HUES64 (cell line): Measurements from ENCODE around the gene C20orf144.

ENCODE experiments used
- H3K27ac ChIP-seq: 2 replicates; pipeline ENCODE4 v1.7.0; 2013; ENCODE audit warnings: low read depth, low read length, inconsistent platforms
- H3K27me3 ChIP-seq: 2 replicates; pipeline ENCODE4 v1.6.1; 2013; ENCODE audit warnings: mild to moderate bottlenecking, low read length; ENCODE audit not compliant: insufficient read depth
- H3K36me3 ChIP-seq: 2 replicates; pipeline ENCODE4 v1.6.1; 2013; ENCODE audit warnings: mild to moderate bottlenecking, low read length; ENCODE audit not compliant: insufficient read depth
- H3K4me1 ChIP-seq: 2 replicates; pipeline ENCODE4 v1.6.1; 2013; ENCODE audit warnings: mild to moderate bottlenecking, low read length, moderate library complexity; ENCODE audit not compliant: insufficient read depth
- H3K4me3 ChIP-seq: 2 replicates; pipeline ENCODE4 v1.5.1; 2013; ENCODE audit warnings: mild to moderate bottlenecking, low read length, moderate library complexity
- H3K9ac ChIP-seq: 2 replicates; pipeline ENCODE4 v1.6.1; 2013; ENCODE audit warnings: mild to moderate bottlenecking, low read depth, low read length
- H3K9me3 ChIP-seq: 2 replicates; pipeline ENCODE4 v1.6.1; 2013; ENCODE audit warnings: low read depth, low read length; ENCODE audit not compliant: insufficient read depth
- WGBS: fragments of 150-250, 120-280 bp; methylation state at CpG from one replicate; pipeline ENCODE4 v1.1.7; 2013; ENCODE audit warnings: missing lambda C conversion rate; 5-methylcytosine and 5-hydroxymethylcytosine counted together

Gene C20orf144

DNA sequence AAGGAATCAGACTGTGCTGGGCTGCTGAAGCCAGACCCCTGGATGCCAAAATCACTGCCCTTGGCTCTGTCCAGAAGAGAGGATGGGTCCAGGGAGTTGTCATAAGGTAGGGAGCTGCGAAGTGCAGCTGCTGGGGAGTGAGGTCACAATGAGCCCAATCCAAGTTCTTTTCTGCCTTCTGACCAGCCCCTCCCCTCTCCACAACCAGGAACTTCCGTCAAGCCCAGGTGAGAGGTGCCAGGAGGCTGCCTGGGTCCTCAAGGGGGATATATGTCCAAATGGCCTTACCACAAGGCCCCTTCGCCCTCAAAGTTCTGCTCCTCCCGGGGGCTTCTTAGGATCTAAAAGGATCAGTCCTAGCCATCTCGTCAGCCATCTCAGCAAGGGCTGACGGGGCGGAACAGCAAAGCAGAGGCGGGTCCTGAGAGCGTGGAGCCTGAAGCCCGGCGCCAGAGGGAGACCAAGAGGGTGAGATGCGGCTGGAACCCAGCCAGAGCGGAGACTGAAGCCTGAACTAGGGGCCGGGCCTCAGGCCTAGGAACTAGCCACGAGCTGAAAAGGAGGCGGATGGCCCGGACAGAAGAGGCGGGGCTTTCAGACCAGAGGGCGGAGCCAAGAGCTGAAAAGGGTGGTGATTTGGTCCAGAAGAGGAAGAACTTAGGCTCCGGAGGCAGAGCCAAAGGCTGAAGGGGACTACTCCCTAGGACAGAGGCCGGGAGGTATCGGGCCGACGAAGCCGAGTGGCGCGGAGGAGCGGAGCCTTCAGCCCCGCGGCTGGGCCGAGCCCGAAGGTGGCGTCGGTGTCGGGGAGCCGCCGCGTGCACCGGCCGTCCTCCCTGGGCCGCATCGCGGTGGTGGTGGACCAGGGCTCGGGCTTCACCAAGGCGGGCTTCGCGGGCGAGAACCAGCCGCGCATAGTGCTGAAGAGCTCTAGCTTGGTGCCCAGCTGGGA is 4.4 kb downstream of the C20orf144 start, which contains the start of gene ACTL10:
Gene ACTL10, plus strand, starts transcription at position 651 of the 952 bp plus-strand sequence. CDS start 555 bp downstream, outside the sequence.
- 29% methylated on average over 50 of the region's 50 CpGs for WGBS

DNA sequence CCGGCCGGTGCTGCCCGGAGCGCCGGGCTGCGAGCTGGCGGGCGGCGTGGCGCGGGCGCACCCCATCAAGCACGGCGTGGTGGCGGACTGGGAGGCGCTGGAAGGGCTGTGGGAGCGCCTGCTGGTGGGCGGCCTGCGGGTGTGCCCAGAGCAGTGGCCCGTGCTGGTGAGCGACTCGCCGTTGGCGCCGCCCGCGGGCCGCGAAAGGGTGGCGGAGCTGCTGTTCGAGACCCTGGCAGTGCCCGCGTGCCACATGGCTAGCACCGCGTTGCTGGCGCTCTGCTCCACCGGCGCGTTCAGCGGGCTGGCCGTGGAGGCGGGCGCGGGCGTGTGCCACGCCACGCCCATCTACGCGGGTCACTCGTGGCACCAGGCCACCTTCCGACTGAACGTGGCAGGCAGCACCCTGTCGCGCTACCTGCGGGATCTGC is 5.1 kb downstream of the C20orf144 start:
- H3K27ac ChIP-seq: no peak overlapping the region
- H3K4me1 ChIP-seq: peaks cover 9% of the 10 kb centered on the region; the same call in 1 of the 2 replicates
- WGBS: 43% methylated on average over 55 of the region's 55 CpGs
- peaks cover 7% of the 10 kb centered on the region for H3K27me3 ChIP-seq
- H3K36me3 ChIP-seq: peaks cover 15% of the 10 kb centered on the region; the same call in 1 of the 2 replicates
- H3K9ac ChIP-seq: peak overlapping the region; percentile 51
- no peaks in the 10 kb centered on the region for H3K9me3 ChIP-seq
- peak overlapping the region; percentile 48 for H3K4me3 ChIP-seq

More for the DNA sequence above, 4.4 kb downstream of the C20orf144 start, which contains the start of gene ACTL10:
- peak within 1 kb of the TSS; percentile 65; the same call in 1 of the 2 replicates for H3K27ac ChIP-seq
- peaks cover 13% of the 10 kb centered on the region; the same call in 1 of the 2 replicates for H3K36me3 ChIP-seq
- peak within 1 kb of the TSS; percentile 48 for H3K4me3 ChIP-seq
- peaks cover 9% of the 10 kb centered on the region; the same call in 1 of the 2 replicates for H3K4me1 ChIP-seq
- no peaks in the 10 kb centered on the region for H3K9me3 ChIP-seq
- H3K27me3 ChIP-seq: peaks cover 7% of the 10 kb centered on the region
- H3K9ac ChIP-seq: peak within 1 kb of the TSS; percentile 51

- H3K36me3 ChIP-seq: peaks cover 15% of the 10 kb centered on the region; the same call in 1 of the 2 replicates
- H3K9ac ChIP-seq: 0 out of 2 replicates have a peak overlapping the region, but pooled peaks have one; percentile 51
- peaks cover 7% of the 10 kb centered on the region for H3K27me3 ChIP-seq
- peaks cover 12% of the 10 kb centered on the region; the same call in 1 of the 2 replicates for H3K4me1 ChIP-seq
- no peaks in the 10 kb centered on the region for H3K9me3 ChIP-seq
- H3K4me3 ChIP-seq: peak overlapping the region; percentile 48
- H3K27ac ChIP-seq: no peak overlapping the region
- WGBS: 31% methylated on average over 47 of the region's 47 CpGs
Measured at GRCh38 chr20:33667676-33668465, 5.7 kb downstream of the C20orf144 start.

DNA sequence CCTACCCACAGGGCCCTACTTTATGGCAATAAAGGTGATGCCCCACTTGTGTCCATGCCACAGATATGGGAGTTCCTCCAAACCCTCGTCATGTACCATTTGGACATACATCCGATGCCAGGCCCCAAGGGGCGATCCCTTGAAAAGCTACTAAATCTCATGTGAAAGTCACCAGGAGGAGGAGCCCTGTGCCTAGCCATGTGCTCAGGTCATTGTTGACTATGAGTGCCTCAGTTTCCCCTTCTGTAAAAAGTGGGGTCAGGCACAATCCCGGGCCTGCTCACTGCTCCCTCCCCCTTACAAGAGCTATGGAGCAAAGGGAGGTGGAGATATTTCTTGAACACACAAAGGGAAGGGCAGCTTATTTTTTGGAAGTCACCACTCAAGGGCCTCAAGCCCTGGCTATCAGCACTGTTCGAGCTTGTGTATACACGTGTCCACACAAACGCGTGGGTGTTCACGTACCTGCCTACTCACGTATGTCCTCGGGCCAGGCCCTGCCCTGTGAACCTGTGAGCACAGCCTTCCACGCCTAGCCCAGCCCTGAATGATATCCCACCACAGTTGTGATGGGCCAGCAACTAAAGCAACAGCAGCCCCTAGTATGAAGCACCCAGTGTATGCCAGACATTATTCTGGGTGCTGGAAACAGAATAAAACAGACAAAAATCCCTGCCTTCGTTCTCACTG is 6.5 kb downstream of the C20orf144 start:
- Histone ChIP-seq H3K36me3 (peaks cover 15% of the 10 kb centered on the region; the same call in 1 of the 2 replicates), H3K27ac (no peak overlapping the region), H3K27me3 (peaks cover 7% of the 10 kb centered on the region), H3K9me3 (no peaks in the 10 kb centered on the region), H3K9ac (no peak overlapping the region), H3K4me1 (peaks cover 15% of the 10 kb centered on the region), H3K4me3 (no peak overlapping the region)
- 94% methylated on average over 12 of the region's 13 CpGs for WGBS

DNA sequence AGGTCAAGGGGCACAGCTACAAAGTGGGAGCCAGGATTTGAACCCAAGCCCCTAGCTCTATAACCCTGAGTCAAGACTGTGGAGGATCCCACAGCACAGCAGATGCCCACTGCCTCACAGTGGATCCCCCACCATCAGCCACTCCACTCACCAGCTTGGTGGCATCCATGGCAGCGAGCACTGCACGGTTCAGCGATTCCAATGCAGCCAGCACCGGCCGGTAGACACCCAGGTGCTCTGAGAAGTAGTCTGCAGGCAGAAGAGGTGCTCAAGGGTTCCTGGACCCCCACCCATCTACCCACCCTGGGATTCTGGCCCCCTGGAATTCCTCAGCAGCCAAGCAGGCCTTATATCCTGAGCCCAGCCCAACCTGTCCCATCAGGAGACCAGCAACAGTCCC is 7.1 kb downstream of the C20orf144 start:
- 96% methylated on average over 5 of the region's 5 CpGs for WGBS
- Histone ChIP-seq H3K36me3 (peaks cover 15% of the 10 kb centered on the region; the same call in 1 of the 2 replicates), H3K4me1 (peaks cover 15% of the 10 kb centered on the region), H3K27ac (no peak overlapping the region), H3K4me3 (no peak overlapping the region), H3K9ac (no peak overlapping the region), H3K9me3 (no peaks in the 10 kb centered on the region), H3K27me3 (peaks cover 7% of the 10 kb centered on the region)

GRCh38 chr20:33669873-33670640 is 7.9 kb downstream of the C20orf144 start:
- peaks cover 16% of the 10 kb centered on the region for H3K4me1 ChIP-seq

DNA sequence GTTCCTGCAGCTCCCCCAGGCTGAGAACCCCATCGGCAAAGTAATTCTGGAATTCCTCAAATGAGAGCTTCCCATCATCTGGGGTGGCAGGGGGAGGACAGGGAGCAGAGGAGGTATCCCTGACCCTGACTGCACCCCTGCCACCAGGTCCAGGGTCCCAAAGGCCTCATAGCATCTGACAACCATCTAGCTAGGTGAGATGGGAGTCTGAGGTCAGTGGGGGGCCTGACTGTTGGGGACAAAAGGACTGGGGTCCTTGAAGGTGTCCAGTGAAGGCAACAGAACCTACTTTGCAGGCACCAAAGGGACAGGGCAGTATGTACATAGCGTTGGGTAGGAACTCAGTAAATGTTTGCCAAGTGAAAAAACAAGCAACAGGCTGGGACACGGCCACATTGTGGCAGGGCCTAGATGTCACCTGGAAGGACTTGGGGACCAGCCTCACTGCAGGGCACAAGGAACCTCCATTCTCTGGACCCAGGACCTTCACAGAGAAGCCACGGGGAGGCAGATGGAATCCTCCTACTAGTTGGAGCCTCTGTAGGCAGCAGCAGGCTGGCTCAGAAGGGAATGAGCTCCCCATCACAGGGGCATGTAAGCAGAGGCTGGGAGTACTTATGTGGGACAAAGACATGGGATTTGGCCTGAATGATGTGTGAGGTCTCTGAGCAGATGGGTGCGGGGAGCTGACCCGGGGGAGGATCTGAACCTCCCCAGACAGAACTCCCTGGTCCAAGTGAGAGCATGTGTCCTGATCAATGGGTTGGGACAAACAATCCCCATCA is 8.8 kb downstream of the C20orf144 start:
- H3K9ac ChIP-seq: no peak overlapping the region

More at GRCh38 chr20:33669873-33670640, 7.9 kb downstream of the C20orf144 start:
- WGBS: 94% methylated on average over 13 of the region's 13 CpGs
- H3K27ac ChIP-seq: no peak overlapping the region
- H3K36me3 ChIP-seq: peaks cover 15% of the 10 kb centered on the region; the same call in 1 of the 2 replicates
- H3K4me3 ChIP-seq: no peak overlapping the region
- H3K9ac ChIP-seq: no peak overlapping the region
- peaks cover 7% of the 10 kb centered on the region for H3K27me3 ChIP-seq
- no peaks in the 10 kb centered on the region for H3K9me3 ChIP-seq

GRCh38 chr20:33671573-33672288 is 9.6 kb downstream of the C20orf144 start:
- peaks cover 13% of the 10 kb centered on the region for H3K4me1 ChIP-seq
- peaks cover 23% of the 10 kb centered on the region for H3K36me3 ChIP-seq
- H3K27ac ChIP-seq: no peak overlapping the region
- peaks cover 7% of the 10 kb centered on the region for H3K27me3 ChIP-seq
- no peak overlapping the region for H3K4me3 ChIP-seq
- 93% methylated on average over 8 of the region's 8 CpGs for WGBS
- no peaks in the 10 kb centered on the region for H3K9me3 ChIP-seq
- H3K9ac ChIP-seq: no peak overlapping the region

More for the DNA sequence above, 8.8 kb downstream of the C20orf144 start:
- Histone ChIP-seq H3K27ac (no peak overlapping the region), H3K4me1 (peaks cover 19% of the 10 kb centered on the region), H3K36me3 (peaks cover 15% of the 10 kb centered on the region; the same call in 1 of the 2 replicates), H3K27me3 (peaks cover 7% of the 10 kb centered on the region), H3K4me3 (no peak overlapping the region), H3K9me3 (no peaks in the 10 kb centered on the region)
- 92% methylated on average over 6 of the region's 6 CpGs for WGBS
